ENCODE data around the gene C1QTNF6. TPM values are rescaled to one million over a fixed set of nuclear protein-coding genes. Genes with fewer than 3 reads are reported as not detected.
"Not testable (repeated sequence)": the region's sequence is repeated elsewhere in the genome, so short reads cannot be mapped to it uniquely, and the experiment has no call there.

The C1QTNF6 gene
- total RNA-seq, 1 donor from 2014 or later = 23.2 TPM

DNA sequence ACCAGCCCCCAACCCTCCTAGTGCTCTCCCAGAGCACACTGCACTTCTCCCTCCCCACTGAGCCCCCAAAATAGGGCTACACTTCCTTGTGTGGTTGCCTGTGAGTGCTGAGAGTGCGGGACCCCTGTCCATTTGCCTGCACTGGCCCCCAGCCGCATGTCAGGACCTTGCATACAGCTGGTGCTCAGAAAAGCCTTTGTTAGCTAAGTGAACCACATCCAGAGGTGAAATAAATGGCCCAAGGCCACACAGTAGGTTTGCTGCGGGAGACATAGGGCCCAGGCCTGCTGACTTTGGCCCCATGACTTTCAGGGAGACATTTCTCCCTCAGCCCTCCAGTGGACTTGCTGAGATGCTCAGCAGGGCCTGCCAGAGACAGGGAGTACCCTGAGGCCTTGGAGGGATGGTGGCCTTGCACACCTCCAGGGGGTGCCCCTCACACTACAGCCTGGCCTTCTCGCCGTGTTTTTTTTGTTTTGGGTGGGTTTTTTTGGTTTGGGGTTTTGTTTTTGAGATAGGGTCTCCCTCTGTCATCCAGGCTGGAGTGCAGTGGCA, 14.0 kb upstream of the C1QTNF6 start:
- H3K9me3 Mint-ChIP-seq = no peaks in the 10 kb centered on the region
- DNase-seq (ENCODE audit: extremely low spot score, unreplicated experiment) = no peak
- H3K4me3 Mint-ChIP-seq = no peak overlapping the region
- no peaks in the 10 kb centered on the region for H3K27me3 Mint-ChIP-seq
- H3K4me1 Mint-ChIP-seq (ENCODE audit: unreplicated experiment) = peaks cover 6% of the 10 kb centered on the region
- TF ChIP-seq, protein P1, sequence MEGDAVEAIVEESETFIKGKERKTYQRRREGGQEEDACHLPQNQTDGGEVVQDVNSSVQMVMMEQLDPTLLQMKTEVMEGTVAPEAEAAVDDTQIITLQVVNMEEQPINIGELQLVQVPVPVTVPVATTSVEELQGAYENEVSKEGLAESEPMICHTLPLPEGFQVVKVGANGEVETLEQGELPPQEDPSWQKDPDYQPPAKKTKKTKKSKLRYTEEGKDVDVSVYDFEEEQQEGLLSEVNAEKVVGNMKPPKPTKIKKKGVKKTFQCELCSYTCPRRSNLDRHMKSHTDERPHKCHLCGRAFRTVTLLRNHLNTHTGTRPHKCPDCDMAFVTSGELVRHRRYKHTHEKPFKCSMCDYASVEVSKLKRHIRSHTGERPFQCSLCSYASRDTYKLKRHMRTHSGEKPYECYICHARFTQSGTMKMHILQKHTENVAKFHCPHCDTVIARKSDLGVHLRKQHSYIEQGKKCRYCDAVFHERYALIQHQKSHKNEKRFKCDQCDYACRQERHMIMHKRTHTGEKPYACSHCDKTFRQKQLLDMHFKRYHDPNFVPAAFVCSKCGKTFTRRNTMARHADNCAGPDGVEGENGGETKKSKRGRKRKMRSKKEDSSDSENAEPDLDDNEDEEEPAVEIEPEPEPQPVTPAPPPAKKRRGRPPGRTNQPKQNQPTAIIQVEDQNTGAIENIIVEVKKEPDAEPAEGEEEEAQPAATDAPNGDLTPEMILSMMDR (conservative IDR thresholded peaks at IDR 0.05) = no peak
- H3K36me3 Mint-ChIP-seq = no peaks in the 10 kb centered on the region
- H3K27ac Mint-ChIP-seq = no peak overlapping the region

DNA sequence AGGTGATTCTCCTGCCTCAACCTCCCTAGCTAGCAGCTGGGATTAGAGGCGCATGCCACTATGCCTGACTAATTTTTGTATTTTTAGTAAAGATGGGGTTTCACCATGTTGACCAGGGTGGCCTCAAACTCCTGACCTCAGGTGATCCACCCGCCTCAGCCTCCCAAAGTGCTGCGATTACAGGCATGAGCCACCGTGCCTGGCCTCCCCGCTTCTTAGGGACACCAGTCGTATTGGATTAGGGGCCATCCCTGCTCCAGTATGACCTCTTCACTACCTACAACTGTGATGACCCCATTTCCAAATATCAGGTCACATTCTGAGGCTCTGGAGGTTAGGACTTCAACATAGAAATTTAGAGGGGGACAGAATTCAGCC, 13.4 kb upstream of the C1QTNF6 start:
- not testable (repeated sequence) for DNase-seq (ENCODE audit: extremely low spot score, unreplicated experiment); H3K36me3 Mint-ChIP-seq; H3K4me1 Mint-ChIP-seq (ENCODE audit: unreplicated experiment); H3K4me3 Mint-ChIP-seq; H3K27ac Mint-ChIP-seq; H3K9me3 Mint-ChIP-seq; H3K27me3 Mint-ChIP-seq

DNA sequence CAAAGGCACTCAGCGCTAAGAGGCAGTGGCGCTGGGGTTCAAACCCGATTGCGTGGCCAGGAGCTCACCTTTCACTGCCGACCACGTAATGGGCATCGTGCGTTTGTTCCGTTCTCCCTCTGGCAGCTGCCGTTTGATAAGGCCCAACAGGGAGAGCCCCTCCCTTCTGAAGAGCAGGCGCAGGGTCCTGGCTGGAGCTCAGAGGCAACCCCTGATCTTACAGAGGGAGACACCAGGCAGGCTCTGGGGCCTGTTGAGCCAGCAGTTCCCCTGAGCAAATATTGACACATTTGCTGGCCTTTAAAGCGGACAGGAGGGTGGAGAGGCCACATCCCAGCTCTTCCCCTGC, 11.7 kb upstream of the C1QTNF6 start:
- DNase-seq (ENCODE audit: extremely low spot score, unreplicated experiment) = no peak
- Mint-ChIP-seq H3K27ac (no peak overlapping the region), H3K27me3 (no peaks in the 10 kb centered on the region), H3K4me3 (peak overlapping the region; percentile 87), H3K4me1 (ENCODE audit: unreplicated experiment) (peaks cover 13% of the 10 kb centered on the region), H3K36me3 (peaks cover under 1% of the 10 kb centered on the region), H3K9me3 (no peaks in the 10 kb centered on the region)
- TF ChIP-seq, protein P1 (conservative IDR thresholded peaks at IDR 0.05) = peak; percentile 32

DNA sequence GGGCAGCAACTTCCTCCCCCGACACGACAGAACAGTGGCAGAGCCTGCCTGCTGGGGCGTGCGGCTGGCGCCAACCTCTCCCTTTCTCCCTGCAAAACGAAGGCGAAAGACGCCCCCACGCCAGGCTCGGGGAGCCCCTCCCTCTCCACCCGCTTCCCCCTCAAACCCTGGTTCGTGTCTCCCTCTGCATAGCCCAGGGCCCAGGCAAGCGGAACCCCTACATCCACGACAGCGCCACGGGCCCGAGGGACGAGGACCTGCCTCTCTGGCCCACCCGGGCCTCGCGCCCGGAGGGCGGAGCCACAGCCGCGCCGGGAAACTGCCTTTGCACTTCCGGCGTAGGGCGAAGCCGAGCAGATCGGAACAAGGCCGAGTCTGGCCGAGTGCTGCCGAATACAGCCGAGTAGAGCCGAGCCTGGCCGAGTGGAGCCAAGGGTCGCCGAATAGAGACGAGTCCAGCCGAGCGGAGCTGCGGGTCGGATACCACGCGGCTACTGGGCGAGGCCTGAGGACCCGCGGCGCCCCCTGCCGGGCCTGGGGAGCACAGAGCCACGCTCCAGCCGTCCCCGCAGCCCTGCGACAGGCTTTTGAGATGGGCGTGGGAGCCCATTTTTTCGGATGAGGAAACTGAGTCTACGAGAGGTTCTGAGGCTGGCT, 11.2 kb upstream of the C1QTNF6 start:
- Mint-ChIP-seq H3K36me3 (peaks cover 4% of the 10 kb centered on the region), H3K27ac (peak overlapping the region; percentile 95), H3K4me3 (peak overlapping the region; percentile 87), H3K4me1 (ENCODE audit: unreplicated experiment) (peaks cover 13% of the 10 kb centered on the region), H3K27me3 (no peaks in the 10 kb centered on the region), H3K9me3 (no peaks in the 10 kb centered on the region)
- DNase-seq (ENCODE audit: extremely low spot score, unreplicated experiment) = peak; percentile 100
- TF ChIP-seq, protein P1 (conservative IDR thresholded peaks at IDR 0.05) = peak; percentile 97

DNA sequence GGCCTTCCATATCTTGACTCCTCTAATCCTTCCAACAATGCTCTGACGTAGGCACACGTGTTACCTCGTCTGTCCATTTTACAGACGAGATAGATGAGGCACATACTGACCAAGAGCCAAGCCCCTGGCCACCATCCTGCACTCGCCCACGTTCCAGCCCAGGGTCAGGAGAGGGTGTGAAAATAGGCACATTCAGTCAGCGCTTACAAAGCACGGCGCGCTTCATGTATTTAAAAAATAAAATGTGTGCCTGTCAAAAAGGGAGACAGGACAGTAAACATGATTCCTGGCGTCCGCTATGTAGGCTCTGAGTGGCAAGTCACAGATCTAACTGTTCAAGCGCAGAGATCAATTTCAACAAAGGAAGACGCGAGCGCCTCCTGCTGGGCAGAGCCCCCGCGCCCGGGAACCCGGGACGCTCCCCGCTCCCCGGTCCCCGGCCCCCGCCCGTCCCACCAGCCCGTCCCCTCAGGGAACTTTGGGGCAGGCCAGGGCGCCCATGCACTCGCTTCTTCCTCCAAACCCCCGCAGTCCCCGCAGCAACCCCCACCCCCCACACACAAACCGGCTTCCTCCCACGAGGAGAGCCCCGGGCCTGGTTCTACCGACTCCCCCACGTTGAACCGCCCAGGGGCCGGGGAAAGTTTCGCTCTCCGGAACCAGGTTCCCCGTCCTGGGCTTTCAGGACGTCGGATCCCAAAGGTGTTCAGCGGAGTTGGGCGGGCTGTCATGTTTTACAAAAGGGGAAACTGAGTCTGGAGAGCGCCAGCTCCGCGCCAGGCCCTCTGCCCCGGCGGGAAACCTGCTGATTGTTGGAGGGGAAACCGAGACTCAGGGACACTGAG, 10.4 kb upstream of the C1QTNF6 start:
- Mint-ChIP-seq H3K36me3 (peaks cover 4% of the 10 kb centered on the region), H3K4me3 (peak overlapping the region; percentile 87), H3K4me1 (ENCODE audit: unreplicated experiment) (peaks cover 13% of the 10 kb centered on the region), H3K27ac (peak overlapping the region; percentile 95), H3K9me3 (no peaks in the 10 kb centered on the region), H3K27me3 (no peaks in the 10 kb centered on the region)
- TF ChIP-seq, protein P1 (conservative IDR thresholded peaks at IDR 0.05) = peak; percentile 99
- peak; percentile 90 for DNase-seq (ENCODE audit: extremely low spot score, unreplicated experiment)

Data from type B pancreatic cell (in vitro differentiated cells).